AG04450 (cell line): Measurements from ENCODE around the gene PVALB. TPM values are rescaled to one million over a fixed set of nuclear protein-coding genes. Genes with fewer than 3 reads are reported as not detected.

Experiments used
- CTCF ChIA-PET: fragments of 300-600, 350-600 bp; formaldehyde crosslinking; extraction: SDS; loops from one replicate; lab custom pipeline; 2022; ENCODE audit warnings: antibody characterized with exemption, inconsistent platforms; lab: Charles Lee
- POLR2A ChIA-PET: fragments of 350-600 bp; formaldehyde crosslinking; extraction: SDS; loops from one replicate; lab custom pipeline; 2021; ENCODE audit warnings: antibody characterized with exemption, inconsistent platforms; lab: Yijun Ruan, JAX
- DNase-seq: peaks from one replicate; pipeline ENCODE4 v3.0.0-alpha.2; 2011; ENCODE audit warnings: low read depth, low spot score
- H3K27ac ChIP-seq: one replicate; pipeline ENCODE4 v1.5.1; 2012; ENCODE audit warnings: low read depth, low read length, control low read depth
- H3K27me3 ChIP-seq: one replicate; pipeline ENCODE4 v1.6.0; 2012; ENCODE audit warnings: low read length; ENCODE audit not compliant: control insufficient read depth, insufficient read depth
- H3K4me3 ChIP-seq: 2 replicates; pipeline ENCODE4 v1.5.1; 2011; ENCODE audit warnings: mild to moderate bottlenecking, low read depth, low read length, control low read depth
- H3K9me3 ChIP-seq: 2 replicates; pipeline ENCODE4 v1.5.1; 2012; ENCODE audit warnings: low read length; ENCODE audit not compliant: control insufficient read depth, insufficient read depth
- polyA plus RNA-seq: library from polyadenylated mRNA; depleted of rRNA; stranded (reverse); fragments of >200 nt; gene quantifications from 2 replicates; pipeline ENCODE4 v1.2.3, GENCODE V29; 2011
- TF ChIP-seq, protein P1 (sequence below): IDR thresholded peaks from 2 replicates; pipeline ENCODE4 v1.5.1; 2011; ENCODE audit warnings: low read depth, low read length, control low read depth, inconsistent platforms

PVALB gene
- polyA plus RNA-seq, 1 experiment, result not detected

DNA sequence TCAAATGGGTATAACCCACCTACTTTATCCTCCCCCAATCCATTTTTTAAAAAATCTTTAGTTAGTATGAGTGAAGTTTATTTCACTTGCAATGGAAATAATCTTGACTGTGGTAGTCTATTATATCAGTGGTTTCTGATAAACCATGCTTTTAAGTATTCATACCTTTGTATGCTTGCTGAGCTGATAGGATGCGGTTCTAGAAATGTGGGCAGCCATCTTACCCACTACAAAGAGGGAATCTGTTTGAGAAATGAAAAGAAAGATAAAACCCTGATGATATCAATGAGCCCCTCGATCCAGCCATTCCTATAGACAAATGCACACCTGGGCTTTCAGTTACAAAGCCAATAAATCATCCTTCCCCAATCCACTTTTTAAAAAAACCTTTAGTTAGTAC lies 13.8 kb upstream of the PVALB start:
- Histone ChIP-seq H3K27me3 (peaks cover 11% of the 10 kb centered on the region), H3K4me3 (no peak overlapping the region), H3K9me3 (no peaks in the 10 kb centered on the region), H3K27ac (no peak overlapping the region)
- TF ChIP-seq, protein P1, sequence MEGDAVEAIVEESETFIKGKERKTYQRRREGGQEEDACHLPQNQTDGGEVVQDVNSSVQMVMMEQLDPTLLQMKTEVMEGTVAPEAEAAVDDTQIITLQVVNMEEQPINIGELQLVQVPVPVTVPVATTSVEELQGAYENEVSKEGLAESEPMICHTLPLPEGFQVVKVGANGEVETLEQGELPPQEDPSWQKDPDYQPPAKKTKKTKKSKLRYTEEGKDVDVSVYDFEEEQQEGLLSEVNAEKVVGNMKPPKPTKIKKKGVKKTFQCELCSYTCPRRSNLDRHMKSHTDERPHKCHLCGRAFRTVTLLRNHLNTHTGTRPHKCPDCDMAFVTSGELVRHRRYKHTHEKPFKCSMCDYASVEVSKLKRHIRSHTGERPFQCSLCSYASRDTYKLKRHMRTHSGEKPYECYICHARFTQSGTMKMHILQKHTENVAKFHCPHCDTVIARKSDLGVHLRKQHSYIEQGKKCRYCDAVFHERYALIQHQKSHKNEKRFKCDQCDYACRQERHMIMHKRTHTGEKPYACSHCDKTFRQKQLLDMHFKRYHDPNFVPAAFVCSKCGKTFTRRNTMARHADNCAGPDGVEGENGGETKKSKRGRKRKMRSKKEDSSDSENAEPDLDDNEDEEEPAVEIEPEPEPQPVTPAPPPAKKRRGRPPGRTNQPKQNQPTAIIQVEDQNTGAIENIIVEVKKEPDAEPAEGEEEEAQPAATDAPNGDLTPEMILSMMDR, result no peak
- ChIA-PET POLR2A (no interaction called here), CTCF (interaction anchor here (1.0 to 1.3 kb wide), 2 partner anchors 25 to 27 kb away, joined by 4 to 6 read pairs; no protein-coding TSS in a partner anchor)
- no peak for DNase-seq

DNA sequence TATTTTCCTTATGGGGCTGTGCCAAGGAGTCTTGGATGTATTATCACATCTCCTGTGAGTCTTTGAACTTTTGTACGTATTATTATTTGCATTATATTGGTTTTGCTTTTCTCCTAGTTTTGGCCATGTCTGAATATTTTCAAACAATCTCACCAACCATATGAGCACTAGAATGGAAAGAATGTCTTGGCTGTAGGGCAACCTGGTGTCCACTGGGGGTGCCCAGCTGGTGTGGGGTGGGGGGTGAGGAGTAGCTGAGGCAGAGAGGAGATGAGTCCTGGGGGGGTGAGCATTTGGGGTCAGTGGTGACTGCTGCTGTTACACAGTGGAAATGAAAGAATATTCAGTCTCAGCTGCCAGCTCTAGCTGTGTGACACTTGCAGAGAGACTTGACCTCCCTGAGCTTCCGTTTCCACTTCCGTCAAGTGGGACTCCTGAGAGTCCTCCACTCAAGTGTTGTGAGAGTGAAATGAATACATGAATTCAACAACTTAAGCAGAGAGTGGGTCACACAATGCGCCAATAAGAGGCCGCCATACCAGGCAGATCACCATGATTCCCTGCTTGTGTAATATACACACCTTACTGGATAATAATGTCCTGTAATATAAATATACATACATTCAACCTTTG lies 12.7 kb upstream of the PVALB start:
- TF ChIP-seq, protein P1, result no peak
- POLR2A ChIA-PET, result no interaction called here
- CTCF ChIA-PET, result interaction anchor here (1.0 kb wide), 1 partner anchor 26 kb away, joined by 5 read pairs; no protein-coding TSS in a partner anchor

DNA sequence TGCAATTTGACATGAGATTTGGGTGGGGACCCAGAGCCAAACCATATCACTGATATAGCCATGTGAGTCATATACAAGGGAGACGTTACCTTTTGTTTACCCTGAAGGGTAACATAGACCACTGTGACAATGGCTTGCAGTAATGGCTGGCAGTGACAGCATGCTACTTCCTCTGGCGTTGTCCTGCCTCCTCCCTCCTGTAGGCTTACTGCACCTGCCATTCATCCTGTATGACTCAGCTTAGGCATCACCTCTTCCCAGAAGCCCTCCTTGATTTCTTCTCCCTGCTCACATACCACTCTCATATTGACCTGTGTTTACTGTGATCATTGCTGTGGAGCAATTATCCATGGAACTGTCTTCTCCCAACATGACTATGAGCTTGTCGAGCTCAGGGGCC lies 12.0 kb upstream of the PVALB start:
- H3K4me3 ChIP-seq, result no peak overlapping the region
- DNase-seq, result no peak
- peaks cover 11% of the 10 kb centered on the region for H3K27me3 ChIP-seq
- ChIA-PET POLR2A (no interaction called here), CTCF (interaction anchor here (1.0 kb wide), 1 partner anchor 27 kb away, joined by 5 read pairs; no protein-coding TSS in a partner anchor)
- TF ChIP-seq, protein P1, result no peak
- no peaks in the 10 kb centered on the region for H3K9me3 ChIP-seq
- H3K27ac ChIP-seq, result no peak overlapping the region

More for the DNA sequence above, 12.7 kb upstream of the PVALB start:
- Histone ChIP-seq H3K27ac (no peak overlapping the region), H3K9me3 (no peaks in the 10 kb centered on the region), H3K4me3 (no peak overlapping the region), H3K27me3 (peaks cover 11% of the 10 kb centered on the region)
- no peak for DNase-seq

DNA sequence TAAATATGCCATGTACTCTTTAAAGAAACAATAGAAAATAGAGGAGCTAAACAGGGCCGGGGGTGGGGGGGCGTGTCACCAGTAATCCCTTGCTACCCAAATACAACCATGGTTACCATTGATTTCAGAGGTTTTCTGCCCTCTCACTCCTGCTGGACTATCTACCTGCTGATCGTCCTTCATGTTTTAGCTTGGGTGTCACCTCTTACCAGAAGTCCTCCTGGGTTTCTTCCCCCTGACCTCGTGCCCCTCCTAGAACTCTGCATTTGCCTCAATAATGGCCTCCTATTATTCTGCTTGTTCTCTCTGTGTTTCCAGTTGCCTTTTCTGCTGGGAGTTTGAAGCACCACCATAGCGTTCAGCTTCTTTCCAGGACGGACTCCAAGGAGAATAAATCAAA lies 9.4 kb upstream of the PVALB start:
- ChIA-PET CTCF (interaction anchor here (1.1 kb wide), 1 partner anchor 30 kb away, joined by 3 read pairs; no protein-coding TSS in a partner anchor), POLR2A (interaction anchor here (0.6 kb wide), 1 partner anchor 194 kb away, joined by 3 read pairs; no protein-coding TSS in a partner anchor)
- Histone ChIP-seq H3K9me3 (no peaks in the 10 kb centered on the region), H3K27me3 (peaks cover 10% of the 10 kb centered on the region), H3K27ac (no peak overlapping the region), H3K4me3 (no peak overlapping the region)
- TF ChIP-seq, protein P1, result no peak
- DNase-seq, result no peak

DNA sequence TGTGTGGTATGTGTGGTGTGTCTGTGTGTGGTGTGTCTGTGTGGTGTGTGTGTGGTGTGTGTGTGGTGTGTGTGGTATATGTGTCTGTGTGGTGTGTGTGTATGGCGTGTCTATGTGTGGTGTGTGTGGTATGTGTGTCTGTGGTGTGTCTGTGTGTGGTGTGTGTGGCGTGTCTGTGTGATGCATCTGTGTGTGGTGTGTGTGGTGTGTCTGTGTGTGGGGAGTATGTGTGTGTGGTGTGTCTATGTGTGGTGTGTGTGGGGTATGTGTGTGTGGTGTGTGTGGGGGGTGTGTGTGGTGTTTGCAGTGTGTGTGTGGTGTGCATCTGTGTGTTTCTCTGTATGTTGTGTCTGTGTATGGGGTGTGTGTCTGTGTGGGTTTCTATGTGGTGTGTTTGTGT lies 7.8 kb upstream of the PVALB start:
- Histone ChIP-seq H3K4me3 (no peak overlapping the region), H3K9me3 (no peaks in the 10 kb centered on the region), H3K27ac (no peak overlapping the region), H3K27me3 (peaks cover 17% of the 10 kb centered on the region)
- TF ChIP-seq, protein P1, result no peak
- DNase-seq, result no peak
- POLR2A ChIA-PET, result no interaction called here
- CTCF ChIA-PET, result no interaction called here
